Suprapubic skin (tissue), 3 donors: ENCODE results near the gene BCAP31.
"Not testable (repeated sequence)": the region's sequence is repeated elsewhere in the genome, so short reads cannot be mapped to it uniquely, and the experiment has no call there.

Source experiments
- CTCF ChIP-seq, 2 donors: fragments of 200-600 bp in 1 of 2; fragments of 450-650 bp in 1 of 2; sonication (generic) in 1 of 2; IDR thresholded peaks; one replicate each; pipeline ENCODE4 v1.5.1; 2016 to 2019; ENCODE audit warnings: antibody characterized with exemption in 2 of 2, mild to moderate bottlenecking in 1 of 2, moderate library complexity in 1 of 2
- EP300 ChIP-seq: sonication (generic); formaldehyde crosslinking; IDR thresholded peaks from one replicate; pipeline ENCODE4 v1.6.1; 2017; ENCODE audit warnings: antibody characterized with exemption
- POLR2A ChIP-seq, 2 donors: fragments of 450-650 bp; IDR thresholded peaks; one replicate each; pipeline ENCODE4 v1.6.1; 2017; ENCODE audit warnings: antibody characterized with exemption in 2 of 2, mild to moderate bottlenecking in 2 of 2, moderate library complexity in 2 of 2

GRCh38 chrX:153742796-153743467, 18.7 kb upstream of the BCAP31 start:
- not testable (repeated sequence) for TF ChIP-seq CTCF (IDR thresholded peaks at IDR 0.05); EP300; POLR2A (IDR thresholded peaks at IDR 0.05)
